Measurements from ENCODE around the gene ODR4.
"Not testable (repeated sequence)": the region's sequence is repeated elsewhere in the genome, so short reads cannot be mapped to it uniquely, and the experiment has no call there.

DNA sequence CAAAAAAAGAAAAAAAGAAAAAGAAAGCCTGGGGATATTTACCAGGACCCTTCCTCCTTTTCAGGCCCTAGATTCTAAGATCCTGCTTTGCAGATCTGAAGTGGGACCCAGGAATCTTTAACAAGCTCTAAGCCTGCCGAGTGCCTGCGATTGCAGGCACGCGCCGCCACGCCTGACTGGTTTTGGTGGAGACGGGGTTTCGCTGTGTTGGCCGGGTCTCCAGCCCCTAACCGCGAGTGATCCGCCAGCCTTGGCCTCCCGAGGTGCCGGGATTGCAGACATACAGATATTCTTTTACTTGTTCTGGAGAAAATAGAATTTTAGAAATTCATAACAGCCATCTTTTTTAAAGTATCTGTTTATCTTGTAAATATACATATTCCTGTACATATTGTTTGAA, 83.5 kb downstream of the ODR4 start:
- TF ChIP-seq, protein P1, sequence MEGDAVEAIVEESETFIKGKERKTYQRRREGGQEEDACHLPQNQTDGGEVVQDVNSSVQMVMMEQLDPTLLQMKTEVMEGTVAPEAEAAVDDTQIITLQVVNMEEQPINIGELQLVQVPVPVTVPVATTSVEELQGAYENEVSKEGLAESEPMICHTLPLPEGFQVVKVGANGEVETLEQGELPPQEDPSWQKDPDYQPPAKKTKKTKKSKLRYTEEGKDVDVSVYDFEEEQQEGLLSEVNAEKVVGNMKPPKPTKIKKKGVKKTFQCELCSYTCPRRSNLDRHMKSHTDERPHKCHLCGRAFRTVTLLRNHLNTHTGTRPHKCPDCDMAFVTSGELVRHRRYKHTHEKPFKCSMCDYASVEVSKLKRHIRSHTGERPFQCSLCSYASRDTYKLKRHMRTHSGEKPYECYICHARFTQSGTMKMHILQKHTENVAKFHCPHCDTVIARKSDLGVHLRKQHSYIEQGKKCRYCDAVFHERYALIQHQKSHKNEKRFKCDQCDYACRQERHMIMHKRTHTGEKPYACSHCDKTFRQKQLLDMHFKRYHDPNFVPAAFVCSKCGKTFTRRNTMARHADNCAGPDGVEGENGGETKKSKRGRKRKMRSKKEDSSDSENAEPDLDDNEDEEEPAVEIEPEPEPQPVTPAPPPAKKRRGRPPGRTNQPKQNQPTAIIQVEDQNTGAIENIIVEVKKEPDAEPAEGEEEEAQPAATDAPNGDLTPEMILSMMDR (IDR thresholded peaks at IDR 0.05): not testable (repeated sequence)
- not testable (repeated sequence) for TF ChIP-seq POLR2A (IDR thresholded peaks at IDR 0.05)
